ENCODE data around the gene INSC.

GRCh38 chr11:15109602-15110001, 5.1 kb upstream of the INSC start:
- TF ChIP-seq POLR2A (IDR thresholded peaks at IDR 0.05; ENCODE audit: low read depth, low read length) (no peak), TAF1 (IDR thresholded peaks at IDR 0.05; ENCODE audit: borderline replicate concordance, low read depth, low read length) (no peak), POLR2AphosphoS5 (IDR thresholded peaks at IDR 0.05; ENCODE audit: low read depth, low read length) (no peak)
